Metanephros (tissue), 2 donors: ENCODE results near the gene ACMSD. TPM values are rescaled to one million over a fixed set of nuclear protein-coding genes. Genes with fewer than 3 reads are reported as not detected.

Experiments used
- small RNA-seq: library from RNA; depleted of rRNA; stranded (forward); fragments of <200 nt; gene quantifications from one replicate; pipeline ENCODE3, GENCODE V24; 2014; ENCODE audit warnings: low replicate concordance
- total RNA-seq: library from RNA; depleted of rRNA; stranded (reverse); fragments of >200 nt; gene quantifications from one replicate; pipeline ENCODE4 v1.2.3, GENCODE V29; 2014

ACMSD gene
- total RNA-seq, result 18.2 TPM

DNA sequence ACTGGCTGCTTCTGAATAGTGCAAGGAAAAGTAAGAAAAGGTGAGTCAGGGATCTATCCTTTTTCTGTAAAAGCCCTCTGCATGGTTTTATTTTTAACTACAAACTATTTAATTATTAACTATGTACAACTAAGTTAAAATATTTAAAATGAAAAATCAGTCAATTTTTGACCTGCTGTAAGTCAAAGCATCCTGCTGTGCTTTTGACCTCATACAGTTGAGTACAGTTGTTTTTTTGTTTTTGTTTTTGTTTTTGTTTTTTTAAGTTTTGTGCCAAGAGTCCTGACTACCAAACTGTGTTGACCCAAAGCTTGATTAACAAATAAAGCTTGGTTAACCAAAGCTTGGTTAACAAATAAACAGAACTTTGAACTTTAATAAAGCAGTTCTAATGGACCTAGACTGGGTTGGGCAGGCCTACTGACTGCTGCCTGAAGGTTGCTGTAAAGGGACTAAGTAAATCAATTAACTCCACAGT, at the start of gene ACMSD:
ACMSD (plus strand) TSS at position 474 of the 478 bp plus-strand sequence. CDS start 67 bp downstream, outside the sequence.

DNA sequence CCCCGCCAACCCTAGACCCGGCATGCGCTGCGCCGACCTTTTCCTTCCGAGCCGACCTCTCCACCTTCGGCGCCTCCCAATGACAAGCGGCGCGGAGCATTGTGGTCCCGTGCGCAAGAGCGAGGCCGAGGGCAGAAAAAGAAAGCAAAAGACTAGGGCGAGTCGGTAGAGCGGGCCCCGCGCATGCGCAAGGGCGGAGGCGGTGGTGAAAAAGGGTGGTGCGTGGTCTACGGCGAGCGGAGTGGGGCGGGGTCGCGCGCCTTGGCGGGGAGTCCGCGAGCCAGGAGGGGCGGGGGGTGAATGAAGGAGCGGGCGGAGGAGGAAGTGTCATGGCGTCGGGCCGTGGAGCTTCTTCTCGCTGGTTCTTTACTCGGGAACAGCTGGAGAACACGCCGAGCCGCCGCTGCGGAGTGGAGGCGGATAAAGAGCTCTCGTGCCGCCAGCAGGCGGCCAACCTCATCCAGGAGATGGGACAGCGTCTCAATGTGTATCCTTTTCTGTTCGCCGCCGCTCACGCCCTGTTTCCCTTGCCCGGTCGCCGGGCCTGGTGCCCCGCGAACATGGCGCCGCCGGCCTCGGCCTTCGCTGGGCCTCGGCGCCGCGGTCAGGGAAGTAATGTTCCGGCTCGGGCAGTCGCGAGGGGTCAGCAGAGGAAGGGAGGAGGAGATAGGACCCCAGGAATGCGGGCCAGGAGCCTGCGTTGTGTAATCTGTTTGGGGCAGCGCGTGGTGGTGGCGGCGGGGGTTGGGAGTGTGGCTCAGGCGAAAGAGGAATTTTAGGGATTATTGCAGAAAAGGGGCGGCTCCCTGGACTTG, 80.3 kb downstream of the ACMSD start, which contains the start of gene CCNT2:
CCNT2 (plus strand) TSS at position 297 of the 815 bp plus-strand sequence; CDS start at position 330, 33 bp downstream.

Small RNAs within 50 kb of the gene (small RNA-seq; reads per million reads assigned to genes)
- gene AC110620.1 (not detected), gene MIR5590 (0.09 reads per million)

Other genes with a start within 250 kb of the ACMSD start
- gene TMEM163, start 119.6 kb upstream of the ACMSD start, total RNA-seq, result 0.64 TPM
- 73.2 TPM for gene CCNT2, start 80.2 kb downstream of the ACMSD start, total RNA-seq
- gene MAP3K19, start 208.8 kb downstream of the ACMSD start, total RNA-seq, result 0.12 TPM
- 41.3 TPM for gene RAB3GAP1, start 213.7 kb downstream of the ACMSD start, total RNA-seq